Measurements from ENCODE around the gene TMEM120B.
"Not testable (repeated sequence)": the region's sequence is repeated elsewhere in the genome, so short reads cannot be mapped to it uniquely, and the experiment has no call there.

The TMEM120B gene

DNA sequence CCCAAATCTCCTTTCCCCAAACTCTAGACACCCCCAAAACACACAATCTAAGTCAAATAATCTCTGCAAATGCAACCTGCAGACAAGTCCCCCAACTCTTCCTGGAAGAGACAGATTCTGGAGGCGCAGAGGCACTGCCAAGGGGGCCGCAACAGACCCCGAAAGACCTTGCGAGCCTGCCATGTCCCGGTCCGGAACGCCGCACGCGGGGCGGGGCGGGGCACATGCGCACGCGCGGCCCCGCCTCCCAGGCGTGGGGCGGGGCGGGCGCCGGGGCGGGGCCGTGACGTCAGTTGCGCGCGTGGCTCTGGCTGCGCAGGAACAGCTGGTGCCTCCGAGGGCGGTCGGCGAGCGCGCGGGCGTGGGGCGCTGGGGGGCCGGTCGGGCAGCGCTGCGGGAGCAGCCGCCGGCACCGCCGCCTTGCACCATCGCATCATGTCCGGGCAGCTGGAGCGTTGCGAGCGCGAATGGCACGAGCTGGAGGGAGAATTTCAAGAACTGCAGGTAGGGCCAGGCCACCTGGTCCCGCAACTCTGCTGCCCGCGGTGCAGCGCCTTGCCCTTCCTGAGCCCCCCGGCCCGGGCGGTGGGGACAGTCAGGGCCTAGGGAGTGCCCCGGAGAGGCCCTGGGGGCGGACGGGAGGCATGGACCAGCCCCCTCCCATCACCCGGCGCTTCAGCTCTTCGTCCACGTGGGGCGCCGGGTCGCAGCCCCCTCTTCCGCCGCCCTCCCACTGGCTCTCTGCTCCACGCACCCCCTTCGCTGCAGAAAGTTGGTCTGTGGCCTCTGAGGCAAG, at the start of gene TMEM120B:
TSS of gene TMEM120B (plus strand) at position 292 of the 796 bp plus-strand sequence. CDS start at position 436, 144 bp downstream.
- DNase-seq: no peak

DNA sequence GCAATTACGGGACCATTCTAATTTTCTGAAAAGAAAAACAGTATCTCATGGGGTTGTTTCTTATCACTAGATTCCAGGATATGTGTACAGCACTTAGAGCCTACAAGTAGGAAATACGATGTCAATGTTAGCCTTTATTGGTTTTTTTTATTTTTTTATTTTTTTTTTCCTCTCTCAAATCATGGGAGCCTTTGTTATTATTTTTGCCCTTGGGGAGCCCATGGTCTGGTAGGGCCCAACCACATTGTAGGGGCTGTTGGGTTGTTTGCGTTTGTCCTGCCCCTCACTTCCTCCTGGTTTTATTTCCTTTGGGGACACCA, 49.0 kb upstream of the TMEM120B start:
- DNase-seq: no peak

DNA sequence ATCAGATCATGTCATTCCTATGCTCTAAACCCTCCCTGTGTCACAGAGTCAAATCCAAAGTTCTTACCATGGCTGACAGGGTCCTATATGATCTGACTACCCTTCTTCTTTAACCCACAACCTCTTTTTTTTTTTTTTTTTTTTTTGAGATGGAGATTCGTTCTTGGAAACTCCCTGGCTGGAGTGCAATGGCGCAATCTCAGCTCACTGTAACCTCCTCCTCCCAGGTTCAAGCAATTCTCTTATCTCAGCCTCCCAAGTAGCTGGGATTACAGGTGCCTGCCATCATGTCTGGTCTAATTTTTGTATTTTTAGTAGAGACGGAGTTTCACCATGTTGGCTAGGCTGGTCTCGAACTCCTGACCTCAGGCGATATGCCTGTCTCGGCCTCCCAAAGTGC, 45.7 kb upstream of the TMEM120B start:
- DNase-seq: not testable (repeated sequence)

GRCh38 chr12:121668750-121669520, 43.6 kb upstream of the TMEM120B start:
- DNase-seq: no peak

DNA sequence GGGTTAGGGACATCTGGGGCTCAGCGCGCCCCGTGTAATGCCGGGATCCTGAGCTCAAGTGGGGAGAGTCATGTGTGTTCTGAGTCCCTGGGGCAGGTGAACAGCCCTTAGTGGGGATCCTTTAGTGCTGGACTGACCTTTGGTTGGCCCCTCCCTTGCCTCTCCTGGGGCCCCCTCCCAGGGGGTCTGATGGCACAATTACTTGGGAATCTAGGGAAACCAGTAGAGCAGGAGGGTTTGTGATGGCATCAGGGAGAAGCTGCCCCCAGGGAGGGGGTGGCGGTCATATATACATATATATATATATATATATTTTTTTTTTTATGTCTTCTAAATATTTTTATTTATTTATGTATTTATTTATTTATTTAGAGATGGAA, 43.0 kb upstream of the TMEM120B start, which contains the start of gene MORN3:
TSS of gene MORN3 (minus strand) at position 134 of the 380 bp plus-strand sequence. CDS start 171 bp downstream, outside the sequence.
- DNase-seq: no peak

DNA sequence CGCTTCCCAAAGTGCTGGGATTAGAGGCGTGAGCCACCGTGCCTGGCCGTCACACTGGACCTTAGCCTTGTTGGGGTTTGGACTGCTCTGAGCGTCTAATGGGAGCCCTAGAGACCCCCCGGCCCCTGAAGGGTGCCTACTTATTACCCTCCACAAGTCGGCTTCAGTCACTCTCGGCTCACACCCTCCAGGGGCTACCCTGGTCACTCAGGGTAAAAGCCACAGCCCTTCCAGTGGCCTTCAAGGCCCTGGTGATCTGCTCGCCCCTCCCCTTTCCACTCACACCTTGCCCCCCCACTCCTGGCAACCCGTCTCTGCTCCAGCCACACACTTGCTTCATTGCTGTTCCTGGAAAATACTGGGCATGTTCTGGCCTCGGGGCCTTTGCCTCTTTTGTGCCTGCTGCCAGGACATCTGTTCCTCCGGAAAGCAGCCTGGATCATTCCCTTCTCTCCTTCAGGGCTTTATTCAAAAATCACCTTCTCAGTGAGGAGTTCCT, 39.5 kb upstream of the TMEM120B start:
- no peak for DNase-seq

GRCh38 chr12:121676190-121676589, 36.4 kb upstream of the TMEM120B start:
- no peak for DNase-seq

- no peak for DNase-seq
These were observed 34.2 kb upstream of the TMEM120B start for GRCh38 chr12:121678305-121678704.

GRCh38 chr12:121678716-121679300, 33.7 kb upstream of the TMEM120B start:
- no peak for DNase-seq

DNA sequence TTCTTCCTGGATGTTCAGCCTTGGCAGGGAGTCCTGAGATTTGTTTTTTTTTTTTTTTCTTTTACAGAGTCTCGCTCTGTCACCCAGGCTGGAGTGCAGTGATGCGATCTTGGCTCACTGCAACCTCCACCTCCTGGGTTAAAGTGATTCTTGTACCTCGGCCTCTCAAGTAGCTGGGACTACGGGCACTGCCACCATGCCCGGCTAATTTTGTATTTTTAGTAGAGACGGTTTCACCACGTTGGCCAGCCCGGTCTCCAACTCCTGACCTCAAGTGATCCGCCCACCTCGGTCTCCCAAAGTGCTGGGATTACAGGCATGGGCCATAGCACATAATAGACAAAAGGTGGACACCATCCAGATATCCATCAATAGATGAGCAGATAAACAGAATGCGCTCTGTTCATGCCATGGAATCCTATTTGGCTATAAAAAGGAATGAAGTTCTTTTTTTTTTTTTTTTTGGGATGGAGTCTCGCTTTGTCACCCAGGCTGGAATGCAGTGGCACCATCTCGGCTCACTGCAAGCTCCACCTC, 32.8 kb upstream of the TMEM120B start:
- not testable (repeated sequence) for DNase-seq

GRCh38 chr12:121688966-121689365, 23.6 kb upstream of the TMEM120B start:
- no peak for DNase-seq

GRCh38 chr12:121689430-121689829, 23.1 kb upstream of the TMEM120B start:
- DNase-seq: no peak

GRCh38 chr12:121692744-121693143, 19.8 kb upstream of the TMEM120B start:
- not testable (repeated sequence) for DNase-seq

DNA sequence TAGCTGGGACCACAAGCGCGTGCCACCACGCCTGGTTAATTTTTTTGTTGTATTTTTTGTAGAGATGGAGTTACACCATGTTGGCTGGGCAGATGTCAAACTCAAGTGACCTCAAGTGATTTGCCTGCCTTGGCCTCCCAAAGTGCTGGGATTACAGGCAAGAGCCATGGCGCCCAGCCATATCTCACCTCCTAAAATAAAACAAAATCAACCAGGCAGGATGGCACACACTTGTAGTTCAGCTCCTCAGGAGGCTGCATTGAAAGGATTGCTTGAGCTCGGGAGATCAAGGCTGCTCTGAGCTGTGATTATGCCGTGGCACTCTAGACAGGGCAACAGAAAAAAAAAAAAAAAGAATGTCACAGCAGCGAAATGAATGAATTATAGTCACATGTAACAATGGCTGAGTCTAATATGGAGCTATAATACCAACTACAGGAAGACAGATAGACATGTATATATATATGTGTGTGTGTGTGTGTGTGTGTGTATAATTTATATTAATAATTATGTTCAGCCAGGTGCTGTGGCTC, 19.3 kb upstream of the TMEM120B start:
- DNase-seq: no peak

- DNase-seq: peak; percentile 14
These were observed 15.4 kb upstream of the TMEM120B start for GRCh38 chr12:121697093-121697698.

DNA sequence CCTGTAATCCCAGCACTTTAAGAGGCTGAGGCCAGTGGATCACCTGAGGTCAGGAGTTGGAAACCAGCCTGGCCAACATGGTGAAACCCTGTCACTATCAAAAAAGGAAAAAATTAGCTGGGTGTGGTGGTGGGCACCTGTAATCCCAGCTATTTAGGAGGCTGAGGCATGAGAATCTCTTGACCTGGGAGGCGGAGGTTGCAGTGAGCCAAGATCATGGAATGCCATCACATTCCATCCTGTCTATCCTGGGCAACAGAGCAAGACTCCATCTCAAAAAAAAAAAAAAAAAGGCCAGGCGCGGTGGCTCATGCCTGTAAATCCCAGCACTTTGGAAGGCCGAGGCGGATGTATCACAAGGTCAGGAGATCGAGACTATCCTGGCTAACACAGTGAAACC, 14.7 kb upstream of the TMEM120B start:
- not testable (repeated sequence) for DNase-seq

GRCh38 chr12:121701667-121702277, 10.8 kb upstream of the TMEM120B start:
- no peak for DNase-seq

- no peak for DNase-seq
These were observed 9.6 kb upstream of the TMEM120B start for GRCh38 chr12:121702944-121703343.

DNA sequence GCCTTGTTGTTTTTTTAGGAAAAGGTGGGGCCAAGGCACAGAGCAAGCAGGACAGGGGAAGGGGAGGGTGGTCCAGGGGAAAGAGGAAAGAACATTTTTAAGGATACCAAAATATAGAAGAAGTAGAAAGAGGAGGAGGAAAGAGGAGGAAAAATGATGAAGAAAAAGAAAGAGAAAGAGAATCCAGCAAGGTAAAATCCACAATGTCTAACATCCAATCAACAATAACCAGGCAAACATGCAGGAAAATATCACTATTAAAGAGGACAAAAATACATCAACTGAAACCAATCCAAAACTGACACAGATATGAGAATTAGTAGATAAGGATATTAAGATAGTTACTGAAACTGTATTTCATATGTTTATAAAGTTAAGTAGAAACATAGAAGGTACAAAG, 7.0 kb upstream of the TMEM120B start:
- DNase-seq: no peak

DNA sequence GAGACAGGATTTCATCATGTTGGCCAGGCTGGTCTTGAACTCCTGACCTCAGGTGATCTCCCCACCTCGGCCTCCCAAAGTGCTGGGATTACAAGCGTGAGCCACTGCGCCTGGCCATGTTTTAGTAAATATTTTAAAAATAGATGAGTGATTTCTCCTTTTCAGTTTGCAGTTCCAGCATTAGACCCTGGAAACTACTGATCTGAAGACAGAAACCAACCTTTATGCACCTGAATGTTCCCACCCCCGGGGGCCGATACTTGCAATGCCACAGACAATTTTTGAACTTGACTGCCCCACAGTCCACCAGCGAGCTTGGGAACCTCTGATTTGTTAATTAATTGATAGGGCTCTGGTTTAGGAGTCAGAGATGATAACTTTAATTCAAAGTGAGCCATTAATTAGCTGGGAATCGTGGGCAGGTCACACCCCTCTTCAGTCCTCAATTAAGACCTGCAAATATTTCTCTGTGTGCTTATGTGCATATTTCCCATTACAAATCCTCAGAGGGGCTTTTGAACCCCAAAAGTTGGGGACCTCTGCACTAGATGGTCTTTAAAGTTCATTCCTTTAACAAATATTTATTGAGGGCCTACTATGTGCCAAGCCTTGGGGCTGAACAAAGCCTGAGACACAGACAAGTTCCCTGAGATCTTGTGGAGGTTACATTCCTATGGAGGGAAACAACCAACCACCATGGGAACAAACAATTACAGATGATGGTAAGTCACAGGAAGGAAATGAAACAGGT, 4.1 kb upstream of the TMEM120B start:
- no peak for DNase-seq

- not testable (repeated sequence) for DNase-seq
These were observed 3.5 kb upstream of the TMEM120B start for GRCh38 chr12:121709064-121709424.
